Stomach (tissue), 9 donors: Measurements from ENCODE around the gene MTHFD2. TPM values are rescaled to one million over a fixed set of nuclear protein-coding genes. Genes with fewer than 3 reads are reported as not detected.

ENCODE experiments used
- DNase-seq, 2 donors: peaks; one replicate each; pipeline versions ENCODE4 v3.0.0 to v3.0.0-alpha.2; 2013 to 2019
- H3K27ac ChIP-seq, 5 donors: fragments of 200-600 bp in 4 of 5; sonication (generic) in 4 of 5; one replicate each; pipeline ENCODE4 v1.5.1; 2013 to 2019; ENCODE audit warnings: mild to moderate bottlenecking in 1 of 5, moderate library complexity in 1 of 5
- H3K27me3 ChIP-seq, 3 donors: fragments of 200-600 bp; sonication (generic); one replicate each; pipeline ENCODE4 v1.5.1; 2017 to 2019; ENCODE audit warnings: mixed run types in 1 of 3
- H3K36me3 ChIP-seq, 4 donors: fragments of 200-600 bp; sonication (generic); 1 replicate in 3 of 4; 2 replicates in 1 of 4; pipeline ENCODE4 v1.5.1; 2016 to 2019
- H3K4me1 ChIP-seq, 4 donors: fragments of 200-600 bp; sonication (generic); one replicate each; pipeline ENCODE4 v1.5.1; 2016 to 2019
- H3K4me3 ChIP-seq, 4 donors: fragments of 200-600 bp; sonication (generic) in 3 of 4; one replicate each; pipeline ENCODE4 v1.5.1; 2016 to 2019; ENCODE audit warnings: mild to moderate bottlenecking in 1 of 4
- H3K9me3 ChIP-seq, 4 donors: fragments of 200-600 bp; sonication (generic); one replicate each; pipeline ENCODE4 v1.5.1; 2016 to 2019
- CTCF ChIP-seq, 7 experiments: fragments of 450-650 bp in 4 of 7; fragments of 200-600 bp in 3 of 7; sonication (generic) in 3 of 7; IDR thresholded peaks; one replicate each; pipeline ENCODE4 v1.5.1; 2016 to 2019; ENCODE audit warnings: antibody characterized with exemption in 7 of 7, control low read depth in 2 of 7, mild to moderate bottlenecking in 1 of 7
- EP300 ChIP-seq: sonication (generic); formaldehyde crosslinking; IDR thresholded peaks from one replicate; pipeline ENCODE4 v1.6.1; 2017; ENCODE audit warnings: antibody characterized with exemption
- POLR2A ChIP-seq, 4 donors: fragments of 450-650 bp; IDR thresholded peaks; one replicate each; pipeline ENCODE4 v1.6.1; 2016; ENCODE audit warnings: antibody characterized with exemption in 4 of 4, control low read depth in 2 of 4, mild to moderate bottlenecking in 1 of 4, moderate library complexity in 1 of 4
- POLR2AphosphoS5 ChIP-seq, 3 donors: sonication (generic); formaldehyde crosslinking; IDR thresholded peaks; one replicate each; pipeline ENCODE4 v1.6.1; 2016; ENCODE audit warnings: antibody characterized with exemption in 3 of 3
- WGBS, 5 donors: extraction: QIAGEN DNeasy Blood & Tissue Kit in 3 of 5; methylation state at CpG; one replicate each; pipeline versions ENCODE4 v1.1.5 to v1.1.7; 2013 to 2018; 5-methylcytosine and 5-hydroxymethylcytosine counted together
- intact Hi-C: fragments of 100-400 bp; cut with DNase I; formaldehyde crosslinking; loops from one replicate; pipeline ENCODE4 v1.15.1; 2023; ENCODE audit warnings: low total_unique reads
- polyA plus RNA-seq, 3 donors: library from polyadenylated mRNA; stranded (reverse); fragments of 200-250 nt; gene quantifications; one replicate each; pipeline ENCODE4 v1.2.3, GENCODE V29; 2013
- total RNA-seq, 5 donors: library from RNA; depleted of rRNA; stranded (reverse); fragments of >200 nt; gene quantifications; one replicate each; pipeline versions ENCODE4 v1.1.0 to v1.2.3, GENCODE V29; 2014 to 2016
- donor health status: healthy with polysubstance abuse.
- donor health status: Bipolar disorder and iron deficiency.
- donor health status: healthy.

MTHFD2 gene
- total and polyA plus RNA-seq, 8 donors = 4.3 to 54.1 (median 39.5) TPM

DNA sequence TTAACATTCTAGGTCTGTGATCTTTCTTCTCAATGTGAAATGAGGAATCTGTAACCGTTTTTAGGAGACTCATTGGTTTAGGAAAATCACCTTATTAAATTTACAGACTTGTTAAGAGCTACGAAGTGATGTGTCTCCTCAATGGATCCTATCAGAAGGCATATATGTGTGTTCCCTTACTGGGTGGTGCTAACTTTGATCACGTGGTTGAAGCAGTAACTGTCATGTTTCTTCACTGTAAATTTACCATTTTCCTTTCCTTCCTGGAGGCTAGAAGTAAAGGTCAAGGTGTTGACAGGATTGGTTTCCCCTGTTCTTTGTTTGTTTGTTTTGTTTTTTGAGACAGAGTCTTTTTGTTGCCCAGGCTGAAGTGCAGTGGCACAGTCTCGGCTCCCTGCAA lies 1.4 kb upstream of the MTHFD2 start:
- 73 to 79% (median 74%) methylated on average over 4 of the region's 4 CpGs for WGBS, 5 donors
- intact Hi-C loops = no loop called here
- Histone ChIP-seq H3K4me3 (no peak overlapping the region), H3K36me3 (no peaks in the 10 kb centered on the region), H3K27ac (no peak overlapping the region), H3K4me1 (peaks cover 3 to 38% (median 24%) of the 10 kb centered on the region in 4 donors), H3K9me3 (no peaks in the 10 kb centered on the region), H3K27me3 (no peaks in the 10 kb centered on the region)
- no peak for DNase-seq
- no peak for TF ChIP-seq EP300
- no peak for TF ChIP-seq POLR2A (IDR thresholded peaks at IDR 0.05)
- TF ChIP-seq CTCF (IDR thresholded peaks at IDR 0.05) = no peak
- no peak for TF ChIP-seq POLR2AphosphoS5 (IDR thresholded peaks at IDR 0.05)

- no peaks in the 10 kb centered on the region for H3K27me3 ChIP-seq
- peak overlapping the region; percentile 9 to 99 (median 97) for H3K27ac ChIP-seq
- intact Hi-C loops = no loop called here
- no peaks in the 10 kb centered on the region for H3K9me3 ChIP-seq
- H3K36me3 ChIP-seq = peaks cover 0 to 8% (median 1%) of the 10 kb centered on the region in 4 donors
- H3K4me3 ChIP-seq = peak overlapping the region; percentile 69 to 86 (median 76)
- TF ChIP-seq POLR2AphosphoS5 (IDR thresholded peaks at IDR 0.05) (no peak), CTCF (IDR thresholded peaks at IDR 0.05) (no peak), POLR2A (IDR thresholded peaks at IDR 0.05) (no peak), EP300 (no peak)
- 32 to 39% (median 36%) methylated on average over 17 to 18 of the region's 18 CpGs for WGBS, 5 donors
- no peak for DNase-seq
- H3K4me1 ChIP-seq = peaks cover 10 to 48% (median 29%) of the 10 kb centered on the region in 4 donors
These were observed 373 bp upstream of the MTHFD2 start for GRCh38 chr2:74198023-74198460.

- H3K27me3 ChIP-seq = no peaks in the 10 kb centered on the region
- peaks cover 0 to 11% (median 3%) of the 10 kb centered on the region in 4 donors for H3K36me3 ChIP-seq
- DNase-seq = no peak
- peak overlapping the region; percentile 95 to 99 (median 97) for H3K27ac ChIP-seq
- WGBS, 5 donors = 1 to 7% (median 5%) methylated on average over 18 to 20 of the region's 20 CpGs
- intact Hi-C loops = no loop called here
- peak overlapping the region; percentile 69 to 86 (median 76) for H3K4me3 ChIP-seq
- H3K9me3 ChIP-seq = no peaks in the 10 kb centered on the region
- TF ChIP-seq POLR2A (IDR thresholded peaks at IDR 0.05) (no peak), POLR2AphosphoS5 (IDR thresholded peaks at IDR 0.05) (peak in 1 of 3 donors; percentile 53), EP300 (no peak), CTCF (IDR thresholded peaks at IDR 0.05) (peak in 1 of 7 experiments; percentile 8)
- peaks cover 13 to 53% (median 34%) of the 10 kb centered on the region in 4 donors for H3K4me1 ChIP-seq
These were observed 873 bp downstream of the MTHFD2 start for GRCh38 chr2:74199275-74199701.

DNA sequence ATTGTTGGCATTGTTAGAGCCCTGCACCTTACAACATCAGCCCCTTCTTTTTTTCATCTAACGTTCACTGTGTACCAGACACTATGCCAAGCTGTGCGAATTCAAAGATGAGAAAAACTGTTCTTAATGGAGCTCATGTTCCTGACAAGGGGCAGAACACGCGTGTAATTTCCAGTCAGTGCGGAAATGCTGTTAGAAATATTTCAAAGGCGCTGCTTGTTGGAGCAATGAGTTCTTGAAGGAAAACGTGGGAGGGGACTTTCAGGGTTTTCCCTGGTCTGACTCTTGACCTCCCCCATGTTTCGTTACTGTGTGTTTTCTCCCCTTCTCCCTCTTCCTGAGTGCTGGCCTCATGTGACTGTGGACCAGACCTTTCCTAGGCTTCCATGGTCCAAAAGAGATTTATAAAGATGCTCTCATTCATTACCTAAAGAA lies 1.5 kb downstream of the MTHFD2 start:
- Histone ChIP-seq H3K27ac (peak overlapping the region in 4 of 5 donors; percentile 96 to 99 (median 97)), H3K27me3 (no peaks in the 10 kb centered on the region), H3K4me3 (peak overlapping the region; percentile 69 to 86 (median 76)), H3K4me1 (peaks cover 13 to 58% (median 39%) of the 10 kb centered on the region in 4 donors), H3K36me3 (peaks cover 0 to 14% (median 4%) of the 10 kb centered on the region in 4 donors), H3K9me3 (no peaks in the 10 kb centered on the region)
- WGBS, 5 donors = 40 to 49% (median 44%) methylated on average over 8 of the region's 8 CpGs
- peak in 1 of 2 donors; percentile 29 for DNase-seq
- no peak for TF ChIP-seq POLR2AphosphoS5 (IDR thresholded peaks at IDR 0.05)
- intact Hi-C loops = no loop called here

- no peak for TF ChIP-seq POLR2AphosphoS5 (IDR thresholded peaks at IDR 0.05)
- TF ChIP-seq CTCF (IDR thresholded peaks at IDR 0.05) = no peak
- no peak for TF ChIP-seq EP300
- no peak for TF ChIP-seq POLR2A (IDR thresholded peaks at IDR 0.05)
- intact Hi-C loops = no loop called here
- Histone ChIP-seq H3K9me3 (no peaks in the 10 kb centered on the region), H3K27ac (peak overlapping the region in 3 of 5 donors; percentile 39 to 99 (median 73)), H3K36me3 (peaks cover 0 to 14% (median 4%) of the 10 kb centered on the region in 4 donors), H3K4me1 (peaks cover 23 to 71% (median 50%) of the 10 kb centered on the region in 4 donors), H3K27me3 (no peaks in the 10 kb centered on the region), H3K4me3 (peak overlapping the region in 2 of 4 donors; percentile 76 to 86)
- DNase-seq = no peak
- WGBS, 5 donors = 70 to 84% (median 74%) methylated on average over 3 of the region's 3 CpGs
These were observed 2.8 kb downstream of the MTHFD2 start for GRCh38 chr2:74201196-74201595.
